Muscle of leg (tissue), 11 donors: ENCODE data around the gene LRRC46. TPM values are rescaled to one million over a fixed set of nuclear protein-coding genes. Genes with fewer than 3 reads are reported as not detected.

Experiments used
- DNase-seq: peaks from one replicate; pipeline ENCODE4 v3.0.0; 2013
- H3K27ac ChIP-seq: one replicate; pipeline ENCODE4 v1.5.1; 2013; ENCODE audit warnings: mild to moderate bottlenecking, low read length, control low read depth
- H3K27me3 ChIP-seq: one replicate; pipeline ENCODE4 v1.6.1; 2013; ENCODE audit warnings: low read length; ENCODE audit not compliant: control insufficient read depth, insufficient read depth
- H3K36me3 ChIP-seq: one replicate; pipeline ENCODE4 v1.6.1; 2013; ENCODE audit warnings: low read length; ENCODE audit not compliant: control insufficient read depth, insufficient read depth
- H3K4me1 ChIP-seq: one replicate; pipeline ENCODE4 v1.6.1; 2013; ENCODE audit warnings: low read length; ENCODE audit not compliant: control insufficient read depth, insufficient read depth
- H3K4me3 ChIP-seq: one replicate; pipeline ENCODE4 v1.5.1; 2013; ENCODE audit warnings: low read length, control low read depth
- H3K9me3 ChIP-seq: replicated peaks from 2 replicates; pipeline ENCODE4 v1.6.1; 2013; ENCODE audit warnings: low read depth, low read length; ENCODE audit not compliant: control insufficient read depth
- WGBS: methylation state at CpG from one replicate; pipeline ENCODE4 v1.1.5; 2013; ENCODE audit warnings: missing lambda C conversion rate; ENCODE audit not compliant: insufficient coverage; 5-methylcytosine and 5-hydroxymethylcytosine counted together
- polyA plus RNA-seq, 8 donors: library from polyadenylated mRNA; unstranded; fragments of 120-200 nt; gene quantifications; one replicate each; pipeline versions ENCODE4 v1.2.1 to v1.2.3, GENCODE V29; 2013; ENCODE audit warnings: inconsistent platforms in 1 of 8, low replicate concordance in 1 of 8; ENCODE audit not compliant: insufficient read length in 8 of 8, insufficient read depth in 1 of 8
- total RNA-seq: library from RNA; stranded (reverse); fragments of 120-200 nt; gene quantifications from one replicate; pipeline ENCODE4 v1.2.4, GENCODE V29; 2013

Gene LRRC46
- total and polyA plus RNA-seq, 9 donors, result 0.04 to 1.6 (median 1.1) TPM

DNA sequence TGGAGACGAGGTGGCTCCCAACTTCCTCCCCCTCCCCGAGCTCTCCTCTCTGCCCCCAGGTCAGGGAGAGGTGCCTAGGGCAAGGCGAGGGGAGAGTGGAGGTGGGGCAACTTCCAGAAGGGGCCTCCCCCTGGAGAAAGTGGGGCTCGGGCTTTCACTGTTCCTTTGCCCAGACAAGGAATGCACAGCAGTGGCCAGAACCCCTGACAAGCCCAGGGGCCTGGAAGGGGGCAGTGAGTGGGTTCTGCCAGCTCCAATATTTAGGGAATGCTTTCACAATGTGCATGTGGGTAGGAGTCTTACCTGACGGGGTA, 52.9 kb downstream of the LRRC46 start:
- Histone ChIP-seq H3K4me1 (peaks cover 20% of the 10 kb centered on the region), H3K4me3 (no peak overlapping the region), H3K27ac (no peak overlapping the region), H3K36me3 (no peaks in the 10 kb centered on the region), H3K9me3 (no peaks in the 10 kb centered on the region), H3K27me3 (peaks cover 38% of the 10 kb centered on the region)
- no peak for DNase-seq
- 0% methylated on average over 1 of the region's 5 CpGs for WGBS

DNA sequence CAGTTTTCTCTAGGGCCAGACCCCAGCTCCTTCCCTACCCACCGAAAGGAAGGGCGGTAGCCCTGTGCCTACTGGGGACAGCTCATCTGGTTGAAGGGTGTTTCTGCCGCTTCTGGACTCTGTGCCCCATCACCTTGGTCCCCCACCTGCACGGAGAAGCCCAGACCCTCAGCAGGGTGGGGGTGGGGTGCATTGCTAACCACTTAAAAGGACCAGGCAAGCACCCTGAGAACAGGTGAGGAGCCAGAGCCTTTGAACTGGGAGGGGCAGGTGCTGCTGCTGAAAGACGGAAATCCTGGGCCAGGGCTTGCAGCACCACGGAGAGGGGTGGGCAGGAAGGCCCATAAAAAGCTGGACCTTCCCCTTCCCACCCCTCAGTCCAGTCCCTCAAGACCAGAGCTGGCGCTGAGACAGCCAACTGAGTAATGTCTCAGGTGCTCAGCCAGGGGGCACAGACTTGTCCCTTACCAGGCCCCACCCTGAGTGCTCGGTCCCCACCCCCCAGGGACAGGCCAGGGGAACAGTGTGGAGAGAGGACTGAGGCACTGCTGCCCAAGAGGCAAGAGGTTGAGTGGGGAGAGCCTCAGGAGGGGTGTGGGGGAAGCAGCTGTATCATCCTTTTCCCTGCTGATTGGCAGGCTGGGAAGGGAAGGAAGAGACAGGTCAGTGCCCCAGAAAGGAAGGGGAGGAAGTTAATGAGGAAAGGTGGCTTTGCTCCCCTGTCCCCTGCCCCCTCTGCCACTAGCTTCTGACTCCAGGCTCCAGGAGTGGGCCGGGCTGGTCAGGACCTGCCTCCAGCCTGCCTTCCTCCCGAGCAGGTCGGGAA, 53.6 kb downstream of the LRRC46 start:
- no peak for DNase-seq
- H3K27me3 ChIP-seq, result peaks cover 34% of the 10 kb centered on the region
- H3K4me1 ChIP-seq, result peaks cover 20% of the 10 kb centered on the region
- H3K4me3 ChIP-seq, result no peak overlapping the region
- H3K27ac ChIP-seq, result no peak overlapping the region
- no peaks in the 10 kb centered on the region for H3K9me3 ChIP-seq
- H3K36me3 ChIP-seq, result no peaks in the 10 kb centered on the region
- WGBS, result 52% methylated on average over 3 of the region's 11 CpGs

Other genes with a start within 250 kb of the LRRC46 start
- gene KPNB1, start 181.8 kb upstream of the LRRC46 start, total RNA-seq, result 124 TPM
- 100 to 1,000 TPM; 132 to 184 (median 159) TPM for gene KPNB1, start 181.8 kb upstream of the LRRC46 start, polyA plus RNA-seq
- gene TBKBP1, start 137.5 kb upstream of the LRRC46 start, total RNA-seq, result 14.4 TPM
- 10 to 100 TPM; 27.4 to 37.8 (median 33.1) TPM for gene TBKBP1, start 137.5 kb upstream of the LRRC46 start, polyA plus RNA-seq
- gene TBX21, start 98.4 kb upstream of the LRRC46 start, total RNA-seq, result 0.09 TPM
- gene TBX21, start 98.4 kb upstream of the LRRC46 start, polyA plus RNA-seq, result under 1 TPM; 0.12 to 0.34 (median 0.18) TPM
- 9.7 TPM for gene OSBPL7, start 9.9 kb upstream of the LRRC46 start, total RNA-seq
- 10 to 100 TPM in 5 of 8 donors, 1 to 10 TPM in 3; 7.1 to 18.7 (median 11.9) TPM for gene OSBPL7, start 9.9 kb upstream of the LRRC46 start, polyA plus RNA-seq
- 37.5 TPM for gene MRPL10, start 129 bp upstream of the LRRC46 start, total RNA-seq
- gene MRPL10, start 129 bp upstream of the LRRC46 start, polyA plus RNA-seq, result 10 to 100 TPM; 47.1 to 62.9 (median 57.2) TPM
- 33.8 TPM for gene SCRN2, start 9.6 kb downstream of the LRRC46 start, total RNA-seq
- 10 to 100 TPM; 20.3 to 33.7 (median 24.5) TPM for gene SCRN2, start 9.6 kb downstream of the LRRC46 start, polyA plus RNA-seq
- 0.18 TPM for gene SP6, start 19.5 kb downstream of the LRRC46 start, total RNA-seq
- gene SP6, start 19.5 kb downstream of the LRRC46 start, polyA plus RNA-seq, result 1 to 10 TPM in 6 of 8 donors, under 1 TPM in 2; 0.69 to 3.2 (median 1.2) TPM
- gene SP2, start 64.6 kb downstream of the LRRC46 start, total RNA-seq, result 2.0 TPM
- gene SP2, start 64.6 kb downstream of the LRRC46 start, polyA plus RNA-seq, result 10 to 100 TPM; 13.3 to 19.5 (median 17.0) TPM
- gene PNPO, start 109.9 kb downstream of the LRRC46 start, total RNA-seq, result 11.8 TPM
- gene PNPO, start 109.9 kb downstream of the LRRC46 start, polyA plus RNA-seq, result 10 to 100 TPM in 1 of 8 donors, 1 to 10 TPM in 7; 5.9 to 10.2 (median 8.8) TPM
- gene PRR15L, start 126.2 kb downstream of the LRRC46 start, total RNA-seq, result not detected
- gene PRR15L, start 126.2 kb downstream of the LRRC46 start, polyA plus RNA-seq, result 10 to 100 TPM in 1 of 8 donors, 1 to 10 TPM in 1, under 1 TPM in 4, not detected in 2; 0.11 to 10.7 (median 0.21) TPM
- 90.3 TPM for gene CDK5RAP3, start 139.4 kb downstream of the LRRC46 start, total RNA-seq
- gene CDK5RAP3, start 139.4 kb downstream of the LRRC46 start, polyA plus RNA-seq, result 10 to 100 TPM; 72.6 to 99.0 (median 83.5) TPM
- 99.2 TPM for gene COPZ2, start 206.1 kb downstream of the LRRC46 start, total RNA-seq
- gene COPZ2, start 206.1 kb downstream of the LRRC46 start, polyA plus RNA-seq, result 10 to 100 TPM; 30.1 to 68.0 (median 46.7) TPM
- gene NFE2L1, start 216.7 kb downstream of the LRRC46 start, total RNA-seq, result 68.7 TPM
- 100 to 1,000 TPM; 199 to 326 (median 258) TPM for gene NFE2L1, start 216.7 kb downstream of the LRRC46 start, polyA plus RNA-seq